NCI-H446 treated with DMSO at 0.1 percent for 48 hours (cell line): ENCODE data around the gene CELA3B.
A peak's percentile ranks its signal among the peaks of the same experiment; 100 is the strongest.
"Not testable (repeated sequence)": the region's sequence is repeated elsewhere in the genome, so short reads cannot be mapped to it uniquely, and the experiment has no call there.

Source experiments
- DNase-seq: peaks from one replicate; lab custom pipeline; 2025; lab: John Stamatoyannopoulos, UW

The CELA3B gene, protein sequence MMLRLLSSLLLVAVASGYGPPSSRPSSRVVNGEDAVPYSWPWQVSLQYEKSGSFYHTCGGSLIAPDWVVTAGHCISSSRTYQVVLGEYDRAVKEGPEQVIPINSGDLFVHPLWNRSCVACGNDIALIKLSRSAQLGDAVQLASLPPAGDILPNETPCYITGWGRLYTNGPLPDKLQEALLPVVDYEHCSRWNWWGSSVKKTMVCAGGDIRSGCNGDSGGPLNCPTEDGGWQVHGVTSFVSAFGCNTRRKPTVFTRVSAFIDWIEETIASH

DNA sequence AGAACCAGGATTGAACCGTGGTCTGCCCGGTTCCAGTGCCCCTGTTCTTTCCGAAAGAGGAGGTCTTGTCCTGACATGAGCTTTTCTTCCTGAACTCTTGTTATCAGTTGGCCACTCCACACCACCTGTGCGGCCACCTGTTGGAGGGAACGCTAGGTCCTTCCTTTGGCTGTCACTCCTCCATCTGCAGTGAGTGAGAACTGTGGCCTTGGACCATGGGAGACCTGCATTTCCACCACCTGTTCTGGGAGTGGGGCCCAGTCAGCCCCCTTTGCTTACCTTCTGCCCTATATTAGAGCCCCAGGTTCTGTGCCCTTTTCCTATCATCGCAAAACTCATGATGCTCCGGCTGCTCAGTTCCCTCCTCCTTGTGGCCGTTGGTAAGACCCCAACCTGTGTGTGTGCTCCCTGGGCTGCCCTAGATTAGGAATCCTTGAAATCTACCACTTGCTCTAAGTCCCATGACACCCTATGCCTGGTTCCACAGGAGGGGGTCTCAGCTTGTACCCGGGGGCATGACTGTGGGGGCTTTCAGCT lies at the start of gene CELA3B:
TSS of gene CELA3B (plus strand) at position 320 of the 537 bp plus-strand sequence. CDS start at position 338, 18 bp downstream.
- DNase-seq = not testable (repeated sequence)

DNA sequence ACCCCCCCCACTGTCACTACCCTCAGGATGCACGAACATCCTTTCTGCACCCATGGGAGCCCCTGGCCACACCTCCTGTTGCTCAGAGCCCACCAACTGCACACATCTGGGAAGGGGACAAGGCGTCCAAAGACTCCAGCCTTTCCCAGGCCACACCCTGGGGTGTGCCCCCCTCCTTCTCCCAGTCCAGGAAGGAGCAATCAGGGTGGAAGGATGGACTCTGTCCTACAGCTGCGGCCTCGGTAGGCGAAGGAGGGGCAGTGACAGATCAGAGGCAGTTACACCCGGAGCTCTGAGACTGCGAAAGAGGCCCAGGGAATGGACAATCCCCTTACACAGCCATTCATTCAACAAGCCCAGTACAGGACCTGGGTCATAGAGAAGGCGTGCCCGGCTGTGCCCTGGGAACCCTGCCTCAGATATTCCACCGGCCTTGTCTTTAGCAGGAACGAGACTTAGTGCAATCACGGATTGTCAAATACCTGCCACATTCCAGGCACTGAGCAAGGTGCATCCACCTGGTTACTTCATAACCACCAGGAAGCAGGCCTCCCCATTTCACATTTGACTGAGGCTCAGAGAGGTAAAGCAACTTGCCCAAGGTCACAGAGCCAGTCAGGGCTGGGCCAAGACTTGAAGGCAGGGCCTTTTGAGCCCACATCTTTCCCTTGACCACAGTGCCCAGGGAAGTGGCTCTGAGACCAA lies 49.1 kb upstream of the CELA3B start:
- no peak for DNase-seq

DNA sequence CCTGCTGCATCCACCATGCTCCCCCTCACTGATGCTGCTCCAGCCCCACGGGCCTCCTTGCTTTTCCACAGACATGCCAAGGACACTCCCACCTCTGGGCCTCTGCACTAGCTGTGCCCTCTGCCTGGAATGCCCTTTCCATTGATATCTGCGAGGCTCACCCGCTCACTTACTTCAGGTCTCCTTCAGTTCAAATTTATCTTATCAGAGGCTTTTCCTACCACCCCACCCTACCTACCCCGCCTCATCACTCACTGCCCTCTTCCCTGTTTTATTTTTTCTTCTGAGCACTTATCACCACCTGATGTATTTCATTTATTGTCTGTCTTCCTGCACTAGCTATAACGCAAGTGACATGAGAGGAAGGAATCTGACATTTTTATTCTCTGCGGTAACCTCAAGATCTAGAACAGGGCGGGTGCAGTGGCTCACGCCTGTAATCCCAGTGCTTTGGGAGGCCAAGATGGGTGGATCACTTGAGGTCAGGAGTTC lies 46.7 kb upstream of the CELA3B start:
- DNase-seq = no peak

DNA sequence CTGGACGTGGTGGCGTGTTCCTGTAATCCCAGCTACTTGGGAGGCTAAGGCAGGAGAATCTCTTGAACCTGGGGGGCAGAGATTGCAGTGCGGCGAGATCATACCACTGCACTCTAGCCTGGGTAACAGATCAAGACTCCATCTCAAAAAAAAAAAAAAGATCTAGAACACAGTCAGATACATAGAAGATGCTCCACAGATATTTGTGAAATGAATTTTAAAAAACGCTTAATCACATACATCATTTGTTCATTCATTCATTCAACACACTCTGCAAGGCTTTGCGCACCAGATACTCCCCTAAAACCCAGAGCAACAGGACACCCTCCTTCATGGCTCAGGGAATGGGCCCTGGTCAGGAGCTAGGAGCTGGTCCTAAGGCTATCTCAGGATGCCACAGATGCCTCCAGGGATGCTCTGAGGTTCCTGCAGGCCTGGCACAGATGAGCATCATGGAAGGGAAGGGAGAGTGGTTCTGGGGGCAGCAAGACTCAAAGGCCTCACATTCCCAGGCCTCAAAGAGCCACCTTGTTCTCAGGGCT lies 46.1 kb upstream of the CELA3B start:
- no peak for DNase-seq

DNA sequence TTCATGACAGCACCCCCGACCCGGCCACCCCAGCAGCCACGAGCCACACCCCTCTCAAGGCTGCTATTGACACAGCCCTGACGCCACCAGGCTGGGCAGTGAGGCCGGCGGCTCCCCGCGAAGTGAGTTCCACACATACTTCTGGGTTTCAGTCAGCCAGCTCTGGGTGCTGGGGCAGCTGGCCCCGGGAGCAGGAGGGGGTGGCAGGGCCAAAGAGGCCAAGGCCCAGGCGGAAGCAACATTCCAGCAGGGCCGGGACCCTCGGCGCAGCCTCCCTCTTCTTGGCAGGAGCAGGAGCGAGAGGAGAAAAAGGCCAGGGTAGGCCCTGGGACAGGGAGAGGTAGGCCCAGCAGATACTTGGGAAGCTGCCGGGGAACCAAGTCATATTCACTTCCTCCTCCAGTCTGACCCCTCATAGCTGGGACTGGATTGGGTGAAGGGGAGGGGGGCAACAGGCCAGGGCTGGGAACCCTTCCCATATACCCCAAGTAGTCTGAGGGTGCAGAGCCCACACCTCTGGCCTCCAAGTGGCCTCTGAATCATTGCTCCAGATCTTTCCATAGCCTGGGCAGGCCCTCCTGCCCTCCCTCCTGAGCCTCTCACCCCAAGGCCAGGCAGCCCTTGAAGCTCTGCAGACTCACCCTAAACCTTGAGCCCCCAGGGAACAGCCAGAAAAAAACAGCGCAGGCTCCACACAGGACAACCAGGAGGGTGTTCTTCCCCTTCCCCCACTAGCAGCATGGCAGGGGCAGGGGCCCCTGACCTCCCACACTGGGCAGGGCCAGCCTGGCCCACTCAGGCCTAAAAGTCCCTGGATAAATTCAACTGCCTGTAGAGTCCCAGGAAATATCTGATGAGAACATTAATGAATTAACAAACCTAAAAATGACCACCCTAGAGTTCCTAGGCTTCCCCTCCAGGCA lies 45.4 kb upstream of the CELA3B start:
- DNase-seq = no peak

DNA sequence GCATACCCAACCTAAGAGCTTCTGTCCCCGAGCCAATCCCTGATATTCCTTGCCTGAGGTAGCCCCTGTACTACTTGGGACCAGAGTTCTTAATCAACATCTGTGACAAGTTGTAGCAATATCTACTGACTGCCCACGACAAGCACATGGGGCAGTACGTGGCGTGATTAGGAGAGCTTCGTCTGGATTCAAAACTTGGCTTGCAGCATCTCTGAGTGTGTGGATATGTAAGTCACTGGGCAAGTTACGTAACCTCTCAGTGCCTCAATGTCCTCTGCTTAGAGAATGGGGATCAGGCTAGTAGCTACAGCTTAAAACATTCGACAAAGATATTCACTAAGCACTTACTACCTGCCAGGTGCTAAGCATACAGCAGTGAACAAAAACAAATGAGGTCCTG lies 44.7 kb upstream of the CELA3B start:
- no peak for DNase-seq

DNA sequence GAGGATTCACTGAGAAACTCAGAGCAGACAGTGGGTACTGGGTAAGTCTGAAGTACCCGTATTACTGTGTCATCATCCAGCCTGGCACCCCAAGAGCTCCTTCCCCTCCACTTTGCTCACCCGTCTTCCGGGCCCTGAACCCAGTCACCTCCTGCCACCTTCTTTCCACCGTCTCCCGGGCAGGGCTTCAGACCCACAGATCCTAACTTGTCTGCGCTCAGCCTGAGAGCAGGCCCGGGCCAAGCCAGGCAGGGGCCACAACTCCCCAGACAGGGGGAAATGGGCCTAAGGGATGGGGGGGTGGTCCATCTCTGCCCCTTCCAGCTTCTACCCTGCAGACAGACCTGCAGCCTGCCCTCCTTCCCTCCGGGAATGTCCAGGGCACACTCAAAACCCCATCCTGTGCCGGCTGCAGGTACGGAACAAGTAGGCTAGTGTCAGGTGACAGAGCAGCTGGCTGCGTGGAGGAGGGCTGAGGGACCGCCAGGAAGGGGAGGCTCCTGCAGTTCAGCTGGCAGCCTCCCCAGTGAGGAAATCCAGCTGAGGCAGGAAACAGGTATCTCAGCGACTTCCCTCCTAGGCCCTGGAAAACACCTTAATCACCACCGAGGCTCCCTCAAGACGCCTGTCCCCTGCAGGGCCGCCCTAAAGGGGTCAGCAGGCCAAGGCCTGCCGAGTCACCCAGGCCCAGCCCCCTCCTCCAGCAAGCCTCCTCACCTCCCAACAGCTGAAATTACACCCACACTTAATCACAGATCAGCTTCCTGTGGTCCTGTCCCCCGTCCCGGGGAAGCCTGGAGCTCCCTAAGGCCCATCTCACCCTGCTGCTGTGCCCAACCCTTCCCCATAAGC lies 43.2 kb upstream of the CELA3B start:
- no peak for DNase-seq

DNA sequence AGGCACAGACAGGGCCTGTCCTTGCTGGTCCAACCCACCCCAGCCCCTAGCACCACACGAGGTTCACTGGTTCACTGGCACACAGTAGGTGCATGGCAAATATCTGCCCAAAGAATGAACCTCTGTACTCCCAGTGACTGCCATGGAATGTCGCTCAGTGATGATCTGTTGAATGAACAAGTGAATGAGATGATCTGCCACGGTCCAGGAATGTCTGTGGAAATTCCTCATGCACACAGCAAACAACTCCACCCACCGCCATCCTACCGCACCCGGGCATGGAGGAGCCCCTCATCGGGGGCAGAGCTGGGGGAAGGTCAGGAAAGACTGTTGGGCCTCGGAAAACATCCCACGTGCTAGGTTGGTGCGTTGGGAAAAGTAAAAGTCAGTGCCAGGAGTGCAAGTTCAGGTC lies 41.4 kb upstream of the CELA3B start:
- DNase-seq = no peak

DNA sequence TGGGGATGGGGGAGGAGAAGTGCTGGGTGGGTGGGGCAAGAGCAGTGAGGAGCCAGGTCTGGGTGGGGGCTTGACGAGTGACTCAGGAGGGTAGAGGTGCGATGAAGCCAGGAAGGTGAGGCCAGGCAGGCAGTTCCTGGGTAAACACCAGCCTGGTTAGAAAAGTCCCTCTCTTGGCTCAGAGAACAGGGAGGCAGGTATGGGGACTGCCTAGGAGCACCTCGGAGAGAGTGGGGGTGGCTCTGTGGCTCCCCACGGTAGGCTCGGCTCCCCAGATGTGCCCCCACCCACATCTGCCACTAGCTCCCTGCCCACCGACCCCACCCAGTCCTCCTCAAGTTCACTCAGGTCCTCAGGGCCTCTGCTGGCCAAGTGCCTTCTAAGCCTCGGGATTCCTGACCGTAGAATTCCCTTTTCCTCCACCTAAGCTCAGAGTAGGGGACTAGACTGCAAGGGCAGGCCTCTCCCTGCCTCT lies 40.9 kb upstream of the CELA3B start:
- no peak for DNase-seq

DNA sequence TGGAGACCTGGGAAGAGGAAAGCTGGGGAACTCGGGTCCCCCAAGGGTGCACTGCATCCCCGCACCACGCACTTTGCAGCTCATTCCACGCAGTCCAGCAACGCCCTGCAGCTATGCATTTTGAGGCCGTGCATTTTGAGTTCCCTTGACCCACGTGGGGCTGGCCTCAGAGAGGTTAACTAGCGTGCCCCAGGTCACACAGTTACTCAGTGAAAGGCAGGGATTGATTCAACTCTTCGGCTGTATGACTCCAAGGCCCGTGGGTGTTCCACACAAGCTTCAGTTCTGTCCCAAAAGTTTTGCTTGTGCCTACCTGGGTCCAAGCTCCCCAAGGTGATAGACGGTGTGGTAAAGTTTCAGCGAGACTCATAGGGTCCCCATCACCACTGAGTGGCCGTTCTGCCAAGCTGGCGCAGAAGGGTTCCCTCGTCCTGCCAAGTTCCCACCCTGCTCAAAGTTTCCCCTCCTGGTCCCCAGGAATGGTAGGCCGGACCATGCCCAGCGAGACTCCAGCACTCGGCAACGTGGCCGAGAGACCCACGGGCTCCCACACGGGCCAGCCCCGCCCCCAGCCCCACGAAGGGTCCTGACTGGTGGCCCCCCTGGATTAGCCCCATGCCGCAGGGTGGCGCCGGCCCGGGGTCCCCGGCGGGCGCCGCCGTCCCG lies 40.3 kb upstream of the CELA3B start:
- no peak for DNase-seq

DNA sequence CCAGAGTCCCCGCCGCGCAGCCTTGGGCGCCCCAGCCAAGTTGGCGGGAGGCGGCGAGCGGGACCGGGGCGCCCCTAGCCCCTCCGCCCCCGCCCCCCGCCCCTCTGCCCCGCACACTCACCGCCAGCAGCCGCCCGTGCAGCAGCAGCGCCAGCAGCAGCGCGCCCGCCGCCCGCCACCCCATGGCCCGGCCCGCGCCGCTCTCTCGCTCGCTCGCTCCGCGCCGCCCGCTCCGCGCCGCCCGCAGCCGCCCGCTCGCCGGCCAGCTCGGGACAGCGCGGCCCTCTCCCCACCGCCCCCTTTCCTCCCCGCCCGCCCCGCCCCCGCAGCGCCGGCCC lies 39.8 kb upstream of the CELA3B start, which contains the start of gene HSPG2:
TSS of gene HSPG2 (minus strand) at position 277 of the 338 bp plus-strand sequence. CDS start at position 184, 93 bp downstream.
- no peak for DNase-seq

DNA sequence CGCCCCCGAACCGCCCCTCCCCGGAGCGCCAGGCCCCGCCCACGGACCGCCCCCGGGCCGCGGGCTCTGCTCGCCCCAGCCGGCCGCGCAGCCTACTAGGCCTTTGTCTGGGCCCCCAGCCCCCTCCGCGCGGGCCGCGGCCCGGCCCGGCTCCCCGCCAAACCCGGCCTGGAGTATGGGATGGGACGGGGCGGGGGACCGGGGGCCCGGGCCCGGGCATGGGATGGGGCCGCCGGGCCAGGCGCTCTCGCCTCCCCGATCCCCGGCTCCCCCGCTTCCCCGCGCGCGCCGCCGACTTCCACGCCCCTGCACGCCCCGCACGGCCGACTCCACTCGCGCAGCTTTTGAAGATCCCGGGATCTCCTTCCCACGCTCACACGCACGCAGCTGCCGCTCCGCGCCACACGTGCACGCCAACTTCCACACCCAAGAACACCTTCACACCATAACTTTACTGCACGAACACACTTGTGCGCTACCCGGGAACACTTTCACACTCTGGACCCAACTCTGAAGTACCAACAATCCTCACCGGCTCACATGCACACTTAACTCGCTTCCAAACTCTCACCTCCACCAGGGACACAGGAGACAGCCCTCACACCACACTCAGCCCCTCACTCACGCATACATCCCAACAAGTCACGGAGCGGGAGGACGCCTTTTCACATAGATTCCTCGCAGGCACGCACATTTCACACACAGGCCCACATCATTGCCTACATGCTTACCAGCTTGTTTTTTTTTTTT lies 39.3 kb upstream of the CELA3B start:
- peak; percentile 48 for DNase-seq

DNA sequence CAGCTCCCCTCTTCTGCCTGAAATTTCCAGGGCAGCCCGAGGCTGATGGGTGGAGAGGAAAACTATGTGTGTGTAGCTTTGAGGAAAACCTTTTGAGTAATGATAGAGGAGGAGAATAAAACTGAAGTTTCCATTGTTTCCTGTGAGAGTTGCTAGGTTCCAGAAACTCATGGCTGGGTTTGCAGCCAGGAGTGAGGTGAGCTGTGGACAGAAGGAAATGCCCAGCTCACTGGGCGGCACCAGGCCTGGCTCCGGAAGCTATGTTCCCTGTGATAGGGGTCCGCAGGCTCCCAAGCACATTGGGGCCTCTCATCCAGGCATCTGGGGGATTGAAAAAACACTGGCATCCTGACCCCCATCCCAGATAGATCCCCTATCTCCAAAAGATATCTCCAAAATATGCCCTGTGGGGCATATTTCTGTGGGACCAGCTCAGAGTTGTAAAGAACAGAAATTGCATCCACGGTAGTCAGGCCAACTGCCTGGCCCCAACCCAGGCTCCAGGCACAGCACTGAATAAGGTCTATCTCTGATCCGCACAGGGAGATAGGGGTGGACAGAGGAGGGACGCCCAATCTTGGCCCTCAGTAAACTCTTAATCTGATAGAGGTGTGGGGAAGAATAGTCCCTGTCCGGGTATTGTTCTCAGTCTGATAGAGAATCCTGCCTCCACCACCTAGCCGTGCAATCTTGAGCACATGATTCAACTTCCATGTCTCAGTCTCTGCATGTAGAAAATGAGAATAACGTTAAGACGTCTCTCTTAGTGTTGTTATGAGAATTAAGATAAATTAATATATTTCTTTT lies 37.9 kb upstream of the CELA3B start:
- no peak for DNase-seq

DNA sequence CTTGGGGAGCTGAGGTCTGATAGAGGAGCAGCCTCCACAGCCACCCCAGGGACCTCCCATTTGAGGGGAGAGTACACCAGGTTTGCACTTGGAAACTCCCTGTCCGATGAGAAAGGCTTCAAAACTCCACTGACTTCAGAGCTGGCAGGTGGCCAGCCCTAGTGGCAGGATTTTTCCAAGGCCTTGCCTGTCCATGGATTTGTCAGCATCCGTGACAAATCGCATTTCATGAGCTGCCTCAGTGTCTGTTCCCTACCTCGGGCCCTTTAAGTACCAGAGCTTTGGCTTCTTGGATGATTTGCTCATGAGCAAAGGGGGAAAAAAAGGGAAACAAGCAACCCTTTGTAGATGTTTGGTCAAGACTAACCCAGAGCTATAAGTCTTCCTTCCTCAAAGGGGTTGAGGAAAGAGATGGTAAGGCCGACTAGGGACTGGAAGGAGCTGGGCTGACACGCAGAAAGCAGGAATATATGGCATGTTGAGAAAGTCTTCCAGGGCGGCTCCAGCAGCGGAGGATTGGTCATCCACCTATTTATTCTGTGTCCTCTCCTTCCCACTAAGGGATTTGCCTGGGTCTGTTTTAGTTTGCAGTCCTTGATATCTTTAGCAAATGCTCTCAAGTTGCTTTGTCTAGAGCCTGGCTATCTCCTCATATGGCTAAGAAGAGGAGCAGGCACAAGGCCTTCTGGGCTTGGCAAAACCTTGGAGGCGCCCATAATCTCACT lies 37.0 kb upstream of the CELA3B start:
- DNase-seq = peak; percentile 16

DNA sequence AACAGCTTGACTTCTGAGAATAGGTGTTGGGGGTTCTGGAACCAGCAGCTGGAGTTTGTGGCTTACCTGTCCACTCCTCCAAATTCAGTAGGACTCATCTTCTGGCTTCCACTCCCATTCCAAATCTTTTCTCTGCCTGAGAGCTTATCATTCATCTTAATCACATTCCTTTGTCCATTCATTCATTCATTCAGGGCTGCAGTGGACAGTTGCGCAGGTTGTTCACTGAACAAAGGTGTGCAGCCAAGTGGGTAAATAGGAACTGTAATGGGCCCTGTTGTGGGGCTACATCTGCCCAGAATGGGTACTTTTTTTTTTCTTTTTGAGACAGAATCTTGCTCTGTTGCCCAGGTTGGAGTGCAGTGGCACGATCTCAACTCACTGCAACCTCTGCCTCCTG lies 36.3 kb upstream of the CELA3B start:
- no peak for DNase-seq

DNA sequence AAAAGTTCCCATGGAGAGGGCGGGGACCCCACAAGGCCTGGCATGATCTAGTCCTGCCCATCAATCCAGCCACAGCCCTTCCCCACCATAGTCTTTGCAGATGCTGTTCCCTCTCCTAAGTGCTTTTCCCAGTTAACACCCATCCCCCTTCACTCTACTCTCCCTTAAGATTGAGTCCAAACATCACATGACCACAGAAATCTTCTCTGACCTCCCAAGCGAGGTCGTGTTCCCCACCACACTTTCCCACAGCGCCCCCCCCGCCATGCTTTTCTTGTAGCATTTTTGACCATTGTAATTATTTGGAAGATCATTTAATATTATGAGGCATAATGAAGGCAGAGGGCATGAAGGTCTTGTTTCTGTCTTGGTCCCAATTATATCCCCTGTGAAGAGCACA lies 35.5 kb upstream of the CELA3B start:
- no peak for DNase-seq

DNA sequence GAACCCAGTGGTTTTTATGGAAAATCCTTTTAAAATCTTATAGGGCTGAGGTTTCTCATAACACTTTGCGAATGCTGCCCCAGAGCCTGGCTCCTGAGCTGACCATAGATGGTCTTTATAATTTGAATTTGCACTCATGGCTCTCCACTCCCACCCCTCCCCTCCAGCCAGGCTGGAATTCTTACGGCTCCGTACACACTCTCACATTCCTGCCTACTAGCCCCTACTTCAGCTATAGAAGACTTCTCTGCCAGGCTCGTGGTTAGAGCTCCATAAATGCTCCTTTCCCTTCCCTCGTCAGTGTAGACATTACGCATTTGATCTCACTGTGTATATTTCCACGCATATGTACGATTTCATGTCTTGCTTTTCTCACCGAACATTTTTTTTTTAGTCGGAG lies 34.4 kb upstream of the CELA3B start:
- no peak for DNase-seq
